Measurements from ENCODE around the gene ERGIC1.

ERGIC1 gene

DNA sequence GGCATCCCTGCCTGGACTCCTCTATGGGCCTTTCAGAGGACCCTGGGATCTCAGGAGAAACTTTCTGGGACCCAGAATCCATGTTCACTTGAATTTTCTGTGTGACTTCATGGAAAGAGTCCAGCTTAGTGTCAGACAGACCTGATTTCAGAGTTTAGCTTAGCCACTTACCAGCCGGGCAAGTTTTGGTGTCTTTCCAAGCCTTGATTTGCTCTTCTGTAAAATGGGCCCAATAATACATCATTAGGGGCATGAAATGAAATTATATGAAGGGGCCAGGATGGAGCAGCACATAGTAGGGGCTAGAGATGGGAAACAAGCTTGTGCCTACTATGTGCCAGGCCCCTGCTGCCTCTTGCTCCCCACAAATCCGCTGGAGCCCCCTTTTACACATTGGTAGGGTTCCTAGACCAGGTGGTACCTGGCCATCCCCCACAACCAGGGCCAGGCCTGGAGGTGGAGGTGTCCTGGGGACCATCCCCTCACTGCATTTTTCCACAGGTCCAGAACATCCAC lies 92.0 kb downstream of the ERGIC1 start:
- no peak for DNase-seq

DNA sequence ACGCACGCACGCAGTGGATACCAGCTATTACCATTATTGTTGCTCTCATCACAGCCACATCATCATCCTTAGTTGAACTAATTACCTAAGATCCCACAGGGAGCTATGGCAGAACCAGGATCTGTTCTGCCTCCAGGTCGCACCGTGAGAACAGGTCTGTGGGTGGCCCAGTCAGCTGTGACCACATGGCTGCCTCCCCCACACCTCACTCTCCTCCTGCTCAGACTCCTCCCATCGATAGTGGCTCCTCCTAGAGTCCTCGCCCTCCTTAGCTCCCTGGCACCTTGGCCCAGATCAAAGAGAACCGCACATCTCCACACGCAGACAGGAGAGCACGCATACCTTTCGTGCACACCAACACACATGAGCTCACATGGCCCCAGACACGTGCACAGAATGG lies 92.7 kb downstream of the ERGIC1 start:
- DNase-seq: no peak

- no peak for DNase-seq
These were observed 95.4 kb downstream of the ERGIC1 start for GRCh38 chr5:172929371-172929838.

DNA sequence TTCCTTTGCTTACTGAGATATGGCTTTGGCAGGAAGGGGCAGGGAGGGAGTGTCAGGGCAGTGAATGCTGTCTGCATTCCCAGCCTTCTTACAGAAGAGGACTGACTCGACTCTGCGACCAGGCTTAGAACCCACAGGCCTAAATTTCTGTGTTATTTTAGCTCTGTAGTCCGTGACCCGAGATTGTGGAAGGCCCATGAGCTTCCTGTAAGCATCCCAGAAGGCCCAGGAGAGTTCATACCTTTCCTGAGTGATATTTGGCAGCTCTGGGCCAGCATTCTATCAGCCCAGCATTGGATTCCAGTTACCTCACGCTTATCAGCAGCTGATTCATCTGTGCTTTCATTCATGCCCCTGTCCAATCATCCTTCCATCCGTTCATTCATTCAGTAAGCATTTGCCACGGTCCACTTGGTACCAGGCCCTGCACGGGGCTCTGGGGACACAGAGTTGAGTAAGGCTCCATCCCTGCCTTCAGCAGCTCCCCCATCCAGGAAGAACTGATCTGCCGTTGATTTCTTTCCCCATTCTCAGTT lies 97.0 kb downstream of the ERGIC1 start:
- no peak for DNase-seq

- peak; percentile 65 to 68 for DNase-seq
These were observed 98.4 kb downstream of the ERGIC1 start for GRCh38 chr5:172932313-172933017.

DNA sequence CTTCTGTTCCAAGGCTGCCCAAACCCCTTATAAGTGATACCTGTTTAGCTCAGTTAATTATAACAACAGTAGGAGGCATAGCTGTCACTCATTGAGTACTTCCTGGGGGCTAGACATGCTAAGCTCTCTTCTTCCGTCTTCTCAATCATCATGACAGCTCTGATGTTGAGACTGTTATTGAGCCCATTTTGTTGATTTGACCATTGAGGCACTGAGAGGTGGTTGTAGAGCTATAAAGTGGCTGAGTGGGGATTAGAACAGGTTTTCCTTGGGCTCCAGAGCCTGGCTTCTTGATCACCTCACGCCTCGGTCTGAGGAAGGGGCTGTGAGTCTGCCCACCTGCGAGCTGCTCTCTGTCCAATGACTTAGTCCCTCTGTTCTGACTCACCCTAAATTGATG lies 99.2 kb downstream of the ERGIC1 start:
- no peak for DNase-seq

DNA sequence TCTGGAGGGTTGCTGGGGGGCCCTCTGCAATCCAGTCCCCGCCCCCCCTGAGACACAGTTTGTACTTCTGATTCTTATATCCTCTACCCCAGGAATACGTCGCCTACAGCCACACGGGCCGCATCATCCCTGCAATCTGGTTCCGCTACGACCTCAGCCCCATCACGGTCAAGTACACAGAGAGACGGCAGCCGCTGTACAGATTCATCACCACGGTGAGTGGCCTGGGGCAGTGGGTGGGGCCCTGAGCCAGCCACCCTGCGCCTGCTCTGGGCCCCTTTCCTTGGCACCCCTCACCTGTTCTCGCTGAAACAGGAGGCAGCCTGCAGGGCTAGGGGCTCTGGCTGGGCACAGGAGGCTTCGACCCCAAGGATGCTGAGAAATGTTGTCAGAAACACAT lies 101.0 kb downstream of the ERGIC1 start:
- DNase-seq: no peak

DNA sequence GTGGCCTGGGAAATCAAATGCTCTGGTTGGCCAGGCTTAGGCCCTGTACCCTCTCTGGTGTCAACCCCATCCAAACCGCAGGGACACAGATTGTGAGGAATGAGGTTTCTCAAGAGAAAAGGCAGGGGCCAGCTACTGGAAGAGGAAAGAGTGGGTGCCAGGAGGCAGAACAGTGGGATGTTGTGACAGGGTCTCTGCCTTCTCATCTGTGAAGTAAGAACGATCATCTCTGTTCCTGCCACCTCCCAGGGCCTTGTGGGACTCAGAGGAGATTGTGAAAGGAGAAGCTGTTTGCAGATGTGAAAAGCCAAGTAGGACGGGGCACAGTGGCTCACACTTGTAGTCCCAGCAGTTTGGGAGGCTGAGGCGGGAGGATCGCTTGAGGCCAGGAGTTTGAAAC lies 102.3 kb downstream of the ERGIC1 start:
- DNase-seq: no peak

DNA sequence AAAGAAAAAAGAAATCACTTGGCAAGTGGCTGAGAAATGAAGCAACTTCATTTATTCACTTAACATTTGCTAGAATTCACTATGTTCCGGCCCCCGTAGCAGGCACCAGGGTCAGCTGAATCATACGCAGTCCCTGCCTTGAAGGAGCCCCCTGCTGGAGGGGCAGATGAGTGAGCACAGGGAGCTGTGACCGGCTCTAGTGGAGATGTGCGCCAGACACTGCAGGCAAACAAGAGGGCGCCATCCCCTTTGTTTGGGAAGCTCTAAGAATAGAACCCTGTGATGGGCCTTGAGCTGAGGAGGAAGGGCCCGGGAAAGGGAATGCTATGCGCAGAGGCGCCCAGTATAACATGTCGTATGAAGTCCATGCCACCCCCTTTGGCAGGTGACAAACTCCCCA lies 105.0 kb downstream of the ERGIC1 start:
- DNase-seq: no peak

DNA sequence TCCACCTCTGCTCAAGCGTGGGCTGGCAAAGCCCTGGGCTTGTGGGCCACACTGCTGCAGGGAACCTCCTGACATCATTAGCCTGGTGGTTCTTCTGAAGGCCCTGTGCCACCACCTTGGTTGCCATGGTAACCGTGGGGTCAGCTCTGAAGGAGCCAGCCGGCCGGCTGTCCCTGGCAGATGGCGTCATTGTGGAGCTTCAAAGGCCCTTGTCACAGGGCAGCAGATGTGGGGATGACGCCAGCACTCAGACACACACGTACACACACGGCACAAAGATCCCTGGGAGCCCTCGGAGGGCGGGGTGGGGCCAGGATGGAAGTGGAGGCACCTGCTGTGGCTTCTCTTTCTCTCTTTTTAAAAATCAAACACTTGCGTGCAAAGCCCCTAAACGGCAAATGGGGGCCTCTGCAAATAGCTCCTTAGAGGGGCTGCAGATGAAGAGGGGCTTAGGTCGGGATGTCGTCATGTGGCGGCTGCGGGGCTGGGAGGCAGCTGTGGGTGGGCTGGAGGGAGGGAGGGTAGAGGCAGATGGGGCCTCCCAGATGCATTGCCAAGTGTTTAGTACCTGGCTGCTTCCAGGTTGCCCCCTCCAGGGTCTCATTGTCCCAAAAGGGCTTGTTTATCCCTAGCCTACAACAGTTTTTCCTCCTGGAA lies 105.7 kb downstream of the ERGIC1 start:
- DNase-seq: no peak

- no peak for DNase-seq
These were observed 106.4 kb downstream of the ERGIC1 start for GRCh38 chr5:172940268-172941066.

- DNase-seq: no peak
These were observed 107.0 kb downstream of the ERGIC1 start for GRCh38 chr5:172941067-172941516.

GRCh38 chr5:172942556-172942955 lies 108.5 kb downstream of the ERGIC1 start:
- DNase-seq: no peak

DNA sequence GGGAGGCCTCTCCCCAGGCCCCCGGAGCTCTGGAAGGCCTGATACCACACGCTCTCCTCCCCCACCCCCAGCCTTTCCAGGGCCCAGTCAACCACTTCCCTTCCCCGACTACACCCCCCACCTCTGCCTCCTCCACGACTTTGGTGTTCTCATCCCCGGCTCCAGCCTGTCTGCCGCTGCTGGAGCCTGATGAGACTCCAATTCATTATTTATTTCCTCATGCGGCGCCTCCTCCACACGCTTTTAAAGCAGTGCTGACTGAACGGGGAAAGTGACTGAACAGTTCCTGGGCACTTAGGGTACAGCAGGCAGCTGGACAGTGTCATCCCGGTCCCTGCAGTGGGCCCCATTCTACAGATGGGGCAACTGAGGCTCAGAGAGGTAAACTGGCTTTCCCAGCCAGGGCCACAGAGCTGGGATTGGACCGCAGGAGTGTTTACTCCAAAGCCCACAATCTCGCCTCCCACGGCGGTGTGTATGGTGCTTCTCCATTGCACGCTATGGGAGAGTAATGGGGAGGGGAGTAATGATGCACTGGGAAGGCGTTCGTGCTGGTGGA lies 109.3 kb downstream of the ERGIC1 start:
- DNase-seq: no peak

- DNase-seq: no peak
These were observed 109.9 kb downstream of the ERGIC1 start for GRCh38 chr5:172943906-172944305.

GRCh38 chr5:172944741-172945140 lies 110.7 kb downstream of the ERGIC1 start:
- no peak for DNase-seq

- DNase-seq: no peak
These were observed 111.1 kb downstream of the ERGIC1 start for GRCh38 chr5:172945151-172945550.

DNA sequence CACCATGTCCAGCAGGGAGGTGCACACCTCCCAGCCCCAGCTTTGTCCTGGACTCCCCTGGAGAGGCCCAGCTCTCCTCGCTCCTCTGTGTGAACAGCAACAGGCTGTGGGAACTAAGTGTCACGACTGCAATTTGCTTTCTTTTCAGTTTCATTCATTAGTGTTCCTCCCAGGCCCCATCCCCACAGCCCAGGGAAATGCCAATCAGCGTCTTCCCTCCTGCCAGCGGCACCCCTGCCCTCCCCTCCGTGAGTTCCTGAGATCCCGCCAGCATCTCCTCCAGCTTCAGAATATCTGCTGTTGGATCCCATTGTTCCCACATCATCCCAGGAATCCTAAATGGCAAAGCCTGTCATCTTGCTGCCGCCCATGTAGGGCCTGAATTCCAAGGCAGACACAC lies 112.1 kb downstream of the ERGIC1 start:
- no peak for DNase-seq

GRCh38 chr5:172949426-172949825 lies 115.4 kb downstream of the ERGIC1 start:
- DNase-seq: no peak

DNA sequence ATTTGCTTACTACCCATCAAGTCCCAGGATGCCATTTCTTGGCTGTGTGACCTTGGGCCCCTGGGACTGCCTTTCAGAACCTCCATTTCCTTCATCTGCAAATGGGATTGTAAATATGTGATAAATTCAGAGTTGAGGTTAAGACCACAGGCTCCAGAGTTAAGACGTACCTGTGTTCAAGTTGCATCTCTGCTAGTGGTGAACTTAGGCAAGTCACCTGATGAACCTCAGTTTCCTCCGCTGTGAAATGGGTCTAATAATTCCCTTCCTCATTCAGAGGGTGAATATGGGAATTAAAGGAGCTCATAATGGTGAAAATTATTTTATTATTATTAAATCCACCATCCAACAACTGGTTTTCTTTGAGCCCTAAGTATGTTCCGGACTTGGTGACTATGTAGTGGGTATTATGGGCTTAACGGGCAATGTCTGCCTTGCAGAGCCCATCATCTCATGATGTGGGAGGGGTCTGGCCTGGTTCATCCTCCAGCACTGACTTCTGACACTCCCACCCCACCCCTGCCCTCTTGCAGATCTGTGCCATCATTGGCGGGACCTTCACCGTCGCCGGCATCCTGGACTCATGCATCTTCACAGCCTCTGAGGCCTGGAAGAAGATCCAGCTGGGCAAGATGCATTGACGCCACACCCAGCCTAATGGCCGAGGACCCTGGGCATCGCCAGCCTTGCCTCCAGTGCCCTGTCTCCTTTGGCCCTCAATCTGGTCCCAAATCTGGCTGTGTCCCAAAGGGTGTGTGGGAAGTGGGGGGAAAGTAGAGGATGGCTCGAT lies 116.3 kb downstream of the ERGIC1 start:
- no peak for DNase-seq

GRCh38 chr5:172951371-172952033 lies 117.5 kb downstream of the ERGIC1 start:
- no peak for DNase-seq
